ENCODE data around the gene DYRK2. TPM values are rescaled to one million over a fixed set of nuclear protein-coding genes. Genes with fewer than 3 reads are reported as not detected.
"Not testable (repeated sequence)": the region's sequence is repeated elsewhere in the genome, so short reads cannot be mapped to it uniquely, and the experiment has no call there.

Gene DYRK2
- polyA plus RNA-seq, 3 donors, result 28.5 to 29.7 (median 28.9) TPM

DNA sequence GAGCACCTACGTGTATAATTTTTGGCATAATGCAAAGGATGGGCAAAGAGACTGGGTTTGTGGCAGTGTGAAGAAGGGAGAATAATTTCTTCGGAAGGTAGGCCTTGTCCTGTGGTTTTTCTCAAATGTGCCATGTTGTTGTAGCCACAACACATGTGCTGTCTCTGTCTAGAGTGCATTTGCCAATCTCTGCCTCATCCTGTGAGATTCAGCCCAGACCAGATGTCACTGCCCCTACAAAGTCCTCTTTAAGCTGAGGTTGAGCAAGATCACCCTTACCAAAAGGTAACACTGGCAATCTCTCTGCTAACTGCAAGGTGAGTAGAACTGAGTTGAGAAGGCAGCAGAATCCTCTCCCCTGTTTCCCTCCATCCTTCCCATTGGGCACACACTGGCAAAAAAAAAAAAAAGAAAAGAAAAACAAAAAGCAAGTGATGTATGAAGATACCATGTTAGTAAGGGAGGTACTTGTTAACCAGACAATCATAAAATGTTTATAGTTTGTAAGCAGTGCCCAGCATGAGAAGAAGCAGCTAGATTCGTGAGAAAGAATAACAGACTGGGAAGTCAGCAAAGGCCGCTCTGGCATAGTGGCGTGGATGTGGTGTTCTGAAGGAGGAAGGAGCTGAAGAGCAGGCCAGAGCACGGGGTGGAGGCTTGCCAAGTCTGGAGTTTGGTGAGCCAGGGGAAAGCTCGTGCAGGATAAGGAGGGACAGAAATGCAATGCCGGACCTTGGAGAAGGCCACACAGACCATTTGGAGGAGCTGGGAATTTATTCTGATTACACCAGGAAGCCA lies 18.9 kb downstream of the DYRK2 start:
- DNase-seq, result no peak

DNA sequence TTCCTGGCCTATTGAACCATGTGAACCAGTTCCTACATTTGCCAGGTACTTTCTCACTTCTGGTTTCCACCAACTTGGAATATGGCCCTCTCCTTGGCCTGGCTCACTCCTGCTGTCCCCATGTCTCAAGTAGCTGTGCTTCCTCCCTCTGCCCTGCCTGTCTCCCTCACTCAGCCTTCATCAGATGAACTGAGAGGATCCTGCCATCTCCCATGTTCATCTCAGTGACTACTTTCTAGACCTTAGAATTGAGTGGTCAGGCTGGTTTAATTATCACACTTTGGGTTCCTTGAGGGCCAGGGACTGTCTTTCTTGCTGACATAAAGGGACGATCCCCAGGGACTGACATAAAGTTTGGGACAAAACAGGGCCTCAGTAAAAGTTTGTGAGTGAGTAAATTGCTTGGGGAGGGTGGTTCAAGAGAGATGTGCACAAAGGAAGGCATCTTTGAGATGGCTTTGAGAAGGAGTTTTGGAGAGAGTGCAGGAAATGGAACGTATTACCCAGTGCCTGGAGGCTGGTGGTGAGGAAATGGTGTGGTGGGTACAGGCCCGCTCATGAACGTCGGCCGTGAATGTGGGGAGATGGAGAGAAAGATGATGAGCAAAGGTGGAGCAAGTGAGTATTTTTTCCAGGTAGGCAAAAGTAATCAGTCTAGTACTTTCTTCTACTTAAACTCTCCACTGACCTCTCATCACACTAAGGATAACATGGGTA lies 20.8 kb downstream of the DYRK2 start:
- no peak for DNase-seq

DNA sequence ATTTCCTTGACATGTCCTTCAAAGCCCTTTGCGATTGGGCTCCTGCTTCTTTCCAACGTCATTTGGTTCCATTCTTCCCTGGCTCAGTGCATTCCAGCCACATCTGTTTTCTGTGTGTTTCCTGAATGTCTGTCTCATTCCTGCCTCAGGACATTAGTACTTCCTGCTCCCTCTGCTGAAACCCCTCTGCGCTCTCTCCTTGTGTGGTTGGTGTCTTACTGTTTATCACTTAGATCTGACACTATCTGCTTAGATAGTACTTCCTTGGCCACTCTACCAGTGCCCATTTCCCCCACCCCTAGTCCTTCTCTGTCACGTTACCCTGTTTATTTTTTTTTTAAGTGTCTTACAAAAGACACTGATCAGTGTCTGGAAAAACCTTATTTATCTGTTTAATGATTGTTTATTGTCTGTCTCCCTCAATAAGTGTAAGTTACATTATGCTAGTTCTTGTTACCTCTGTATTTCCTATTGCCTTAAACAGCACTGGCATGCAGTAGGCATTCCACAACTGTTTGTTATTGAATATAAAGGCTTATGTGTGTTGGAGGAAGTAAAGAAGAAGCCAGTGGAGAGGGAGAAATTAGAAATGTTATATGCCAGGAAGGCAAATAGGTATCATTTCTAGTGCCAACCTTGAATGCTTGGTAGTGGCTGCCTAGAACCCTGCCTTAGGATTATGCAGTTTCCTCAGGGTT lies 21.5 kb downstream of the DYRK2 start:
- no peak for DNase-seq

DNA sequence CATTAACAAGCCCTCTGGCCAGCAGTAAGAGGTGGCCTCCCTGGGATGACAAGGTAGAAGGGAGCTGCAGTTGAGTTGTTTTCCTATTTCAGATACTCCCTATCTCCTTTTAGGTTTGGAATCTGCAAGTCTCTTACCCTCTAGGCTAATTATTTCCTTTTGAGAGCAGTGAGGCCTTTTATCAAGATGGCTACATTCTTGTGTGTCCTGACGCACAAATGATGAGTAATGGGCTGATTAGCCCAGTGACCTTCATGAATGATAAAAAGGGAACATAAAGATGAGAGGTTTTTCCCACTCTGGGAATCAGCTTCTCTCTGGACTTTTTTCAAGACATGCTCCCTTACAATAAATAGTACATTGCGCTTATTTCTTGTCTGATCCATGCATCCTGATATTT lies 22.9 kb downstream of the DYRK2 start:
- DNase-seq, result no peak

DNA sequence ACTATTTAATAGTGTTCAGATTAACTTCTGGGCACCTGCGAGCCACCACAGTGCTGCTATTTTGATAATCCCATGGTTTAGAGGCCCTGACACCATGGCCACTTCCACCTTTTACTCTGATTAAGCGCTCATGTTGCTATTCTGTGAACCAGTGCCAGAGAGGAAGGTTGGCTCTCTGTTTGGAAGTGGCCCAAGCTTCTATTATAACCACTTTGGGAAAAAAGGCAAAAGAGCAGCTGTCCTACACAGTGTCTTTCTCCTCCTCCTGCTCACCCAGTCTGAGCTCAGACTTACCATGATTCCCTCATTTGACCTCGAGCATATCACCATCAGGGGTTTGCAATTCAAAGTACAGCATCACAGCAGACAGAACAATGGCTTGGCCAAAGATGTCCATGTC lies 23.3 kb downstream of the DYRK2 start:
- DNase-seq, result no peak

DNA sequence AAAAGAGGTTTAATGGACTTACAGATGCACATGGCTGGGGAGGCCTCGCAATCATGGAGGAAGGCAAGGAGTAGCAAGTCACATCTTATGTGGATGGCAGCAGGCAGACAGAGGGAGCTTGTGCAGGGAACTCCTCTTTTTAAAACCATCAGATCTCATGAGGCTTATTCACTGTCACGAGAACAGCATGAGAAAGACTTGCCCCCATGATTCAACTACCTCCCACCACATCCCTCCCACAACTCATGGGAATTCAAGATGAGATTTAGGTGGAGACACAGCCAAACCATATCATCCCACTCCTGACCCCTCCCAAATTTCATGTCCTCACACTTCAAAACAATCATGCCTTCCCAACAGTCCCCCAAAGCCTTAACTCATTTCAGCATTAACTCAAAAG lies 24.0 kb downstream of the DYRK2 start:
- not testable (repeated sequence) for DNase-seq

DNA sequence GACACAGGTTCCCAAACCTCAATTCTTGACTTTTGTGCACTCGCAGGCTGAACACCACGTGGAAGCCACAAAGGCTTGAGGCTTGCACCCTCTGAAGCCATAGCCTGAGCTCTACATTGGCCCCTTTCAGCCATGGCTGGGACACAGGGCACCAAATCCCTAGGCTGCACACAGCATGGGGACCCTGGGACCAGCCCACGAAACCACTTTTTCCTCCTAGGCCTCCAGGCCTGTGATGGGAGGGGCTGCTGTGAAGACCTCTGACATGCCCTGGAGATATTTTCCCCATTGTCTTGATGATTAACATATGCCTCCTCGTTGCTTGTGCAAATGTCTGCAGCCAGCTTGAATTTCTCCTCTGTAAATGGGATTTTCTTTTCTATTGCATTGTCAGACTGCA lies 25.0 kb downstream of the DYRK2 start:
- not testable (repeated sequence) for DNase-seq

DNA sequence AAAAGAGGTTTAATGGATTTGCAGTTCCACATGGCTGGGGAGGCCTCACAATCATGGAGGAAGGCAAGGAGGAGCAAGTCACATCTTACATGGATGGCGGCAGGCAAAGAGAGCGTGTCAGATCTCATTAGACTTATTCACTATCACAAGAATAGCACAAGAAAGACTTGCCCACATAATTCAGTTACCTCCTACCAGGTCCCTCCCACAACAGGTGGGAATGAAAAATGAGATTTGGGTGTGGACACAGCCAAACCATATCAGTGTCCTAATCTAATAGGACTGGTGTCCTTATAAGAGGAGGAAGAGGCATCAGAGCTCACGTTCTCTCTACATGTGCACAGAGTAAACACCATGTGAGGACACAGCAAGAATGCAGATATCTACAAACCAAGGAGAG lies 25.9 kb downstream of the DYRK2 start:
- DNase-seq, result no peak

DNA sequence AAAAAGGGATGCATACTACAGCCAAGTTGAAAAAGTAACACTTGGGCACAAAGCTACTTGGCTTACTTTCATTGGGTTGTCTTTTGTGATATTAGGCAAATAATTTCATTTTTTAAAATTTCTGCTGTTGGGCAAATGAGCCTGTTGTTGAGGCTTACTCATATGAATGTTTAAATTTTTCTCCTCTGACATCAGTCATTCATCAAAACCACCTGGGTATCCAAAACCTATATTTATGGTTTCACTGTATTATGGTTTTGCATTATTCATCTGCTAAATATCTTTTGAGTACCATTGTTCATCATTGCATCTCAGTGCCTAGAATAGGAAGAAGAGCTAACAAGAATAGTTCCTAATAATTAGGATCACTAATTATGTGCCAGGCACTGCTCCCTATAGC lies 28.1 kb downstream of the DYRK2 start:
- DNase-seq, result no peak

DNA sequence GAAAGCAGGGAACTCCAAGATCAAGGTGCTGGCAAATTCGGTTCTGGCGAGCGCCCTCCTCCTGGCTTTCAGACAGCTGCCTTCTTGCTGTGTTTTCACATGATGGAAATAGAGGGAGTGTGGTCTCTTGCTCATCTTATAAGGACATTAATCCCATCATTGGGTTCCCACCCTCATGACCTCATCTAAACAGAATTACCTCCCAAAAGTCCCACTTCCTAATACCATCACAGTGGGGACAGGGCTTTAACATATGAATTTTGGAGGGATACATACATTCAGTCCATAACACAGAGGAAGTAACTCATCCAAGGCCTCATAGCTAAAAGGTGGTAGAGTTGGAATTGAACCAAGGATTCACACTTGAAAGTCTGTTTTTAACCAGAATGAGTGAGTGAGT lies 28.6 kb downstream of the DYRK2 start:
- DNase-seq, result no peak

DNA sequence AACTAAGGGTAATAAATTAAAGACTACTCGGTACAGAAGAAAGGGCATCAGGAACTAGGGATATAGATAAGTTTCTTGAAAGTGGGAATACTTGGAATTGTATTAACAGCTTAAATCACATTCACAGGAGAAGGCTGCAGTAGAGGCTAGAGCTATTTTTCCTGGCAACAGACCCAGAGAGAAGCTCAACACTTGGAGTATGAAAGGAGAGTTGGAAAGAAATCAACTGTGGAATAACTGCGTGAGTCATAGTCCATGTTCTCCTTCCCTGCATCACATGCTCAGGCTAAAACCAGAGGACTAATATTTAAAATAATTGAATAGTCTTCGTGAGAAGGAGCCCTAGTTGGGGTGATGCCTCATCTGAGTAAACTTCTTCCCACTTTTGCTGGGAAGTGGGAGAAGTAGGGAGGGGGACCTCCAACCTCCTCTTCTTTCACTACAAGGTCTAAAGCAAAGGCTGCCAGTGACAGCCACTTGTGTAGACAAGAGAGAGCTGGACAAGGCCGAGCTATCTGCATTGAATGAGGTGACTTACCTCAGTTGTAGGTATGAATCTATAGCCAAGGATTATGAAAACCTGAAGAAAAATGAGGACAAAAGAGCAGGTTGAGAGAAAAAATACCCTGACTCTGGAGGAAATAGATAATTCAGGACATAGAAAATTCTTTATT lies 32.7 kb downstream of the DYRK2 start:
- no peak for DNase-seq

DNA sequence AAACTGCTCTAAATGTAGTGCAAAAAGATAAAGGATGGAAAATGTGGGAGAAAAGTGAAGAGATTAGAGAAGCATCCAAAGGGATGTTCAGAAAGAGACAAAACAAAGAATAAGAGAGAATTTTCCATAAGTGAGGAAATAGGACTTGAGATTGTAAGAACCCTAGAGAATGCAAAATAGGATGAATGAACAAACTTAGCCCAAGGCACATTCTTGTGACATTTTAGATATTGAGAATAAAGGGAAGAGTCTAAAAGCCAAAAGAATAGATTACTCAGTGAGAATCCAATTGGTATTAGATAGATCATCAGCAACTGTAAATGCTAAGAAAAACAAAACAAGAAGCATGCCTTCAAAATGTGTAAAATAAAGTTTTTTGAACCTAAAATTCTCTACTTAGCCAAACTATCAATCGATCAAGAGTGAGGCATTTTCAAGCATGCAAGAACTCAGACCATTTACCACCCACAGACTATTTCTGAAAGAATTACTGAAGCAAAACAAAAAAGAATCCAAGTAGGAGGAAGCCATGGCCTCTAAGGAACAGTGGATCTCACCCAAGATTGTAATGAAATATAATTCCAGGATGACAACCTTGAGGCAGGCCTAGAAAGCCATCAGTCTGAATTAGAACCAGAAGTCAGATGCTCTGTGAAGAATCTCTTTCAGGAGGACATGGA lies 33.5 kb downstream of the DYRK2 start:
- DNase-seq, result no peak

DNA sequence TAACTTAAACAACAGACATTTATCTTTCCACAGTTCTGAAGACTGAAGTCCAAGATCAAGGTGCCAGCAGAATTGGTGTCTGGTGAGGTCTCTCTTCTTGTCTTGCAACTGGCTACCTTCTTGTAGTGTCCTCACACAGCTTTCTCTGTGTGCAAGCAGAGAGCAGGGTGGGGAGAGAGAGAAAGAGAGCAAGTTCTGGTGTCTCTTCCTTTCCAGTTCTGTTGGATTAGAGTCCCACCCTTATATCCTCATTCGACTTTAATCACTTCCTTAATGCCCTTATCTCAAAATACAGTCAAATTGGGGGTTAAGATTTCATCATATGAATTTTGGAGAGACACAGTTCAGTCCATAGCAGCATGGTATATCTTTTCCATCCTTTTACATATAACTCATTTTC lies 40.8 kb downstream of the DYRK2 start:
- DNase-seq, result no peak

DNA sequence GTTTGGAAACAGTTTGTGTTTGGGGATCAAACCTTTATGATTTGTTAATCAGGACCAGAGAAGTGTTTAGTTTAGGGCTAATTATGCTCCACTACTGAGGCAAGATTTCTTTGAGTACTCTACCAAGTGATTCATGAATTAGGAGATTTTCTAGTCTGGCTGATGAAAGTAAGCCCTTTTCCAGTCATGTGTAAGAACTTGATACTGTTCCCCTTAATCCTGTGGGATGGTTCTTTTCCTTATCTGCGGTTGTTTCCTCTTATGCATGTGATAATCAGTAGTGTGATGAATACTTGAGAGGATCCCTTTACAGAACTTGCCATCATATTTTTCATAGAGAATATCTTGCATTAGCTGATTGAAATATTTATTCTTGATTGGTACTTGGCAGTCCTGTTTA lies 42.1 kb downstream of the DYRK2 start:
- no peak for DNase-seq

DNA sequence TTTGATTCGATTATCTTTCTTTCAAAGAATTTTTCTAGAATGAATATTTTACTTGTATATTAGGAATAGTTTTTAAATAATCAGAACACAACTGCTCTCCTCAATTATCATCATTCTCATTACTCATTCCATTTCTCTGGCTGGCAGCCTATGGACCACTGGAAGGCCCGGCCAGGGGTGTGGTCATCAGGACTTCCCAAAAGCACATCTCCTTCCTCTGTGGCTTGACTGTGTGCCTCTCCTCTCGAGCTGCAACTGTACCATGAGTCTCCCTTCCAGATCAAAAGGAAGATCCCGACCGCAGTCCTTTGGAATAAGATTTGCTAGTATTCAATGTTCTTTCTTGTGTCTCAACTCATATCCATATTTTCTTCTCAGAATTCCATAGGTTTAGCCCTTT lies 42.7 kb downstream of the DYRK2 start:
- DNase-seq, result no peak

DNA sequence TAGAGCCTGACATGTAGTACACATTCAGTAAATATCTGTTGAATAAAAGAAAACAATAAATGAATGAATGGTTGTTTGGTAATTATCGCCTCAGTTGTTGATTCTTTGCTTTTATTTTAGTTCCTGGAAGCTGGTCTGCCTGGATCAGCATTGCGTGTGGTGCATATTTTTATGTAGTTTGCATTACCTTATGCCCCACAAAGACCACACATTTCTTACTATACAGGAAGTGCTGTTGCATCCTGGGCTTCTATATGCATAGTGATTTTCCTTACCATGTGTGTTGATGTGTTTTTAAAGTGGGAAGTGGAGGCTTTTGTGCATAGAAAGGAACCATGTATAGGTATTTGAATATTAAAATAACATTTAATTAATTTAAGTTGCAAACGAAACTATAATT lies 43.6 kb downstream of the DYRK2 start:
- DNase-seq, result no peak

DNA sequence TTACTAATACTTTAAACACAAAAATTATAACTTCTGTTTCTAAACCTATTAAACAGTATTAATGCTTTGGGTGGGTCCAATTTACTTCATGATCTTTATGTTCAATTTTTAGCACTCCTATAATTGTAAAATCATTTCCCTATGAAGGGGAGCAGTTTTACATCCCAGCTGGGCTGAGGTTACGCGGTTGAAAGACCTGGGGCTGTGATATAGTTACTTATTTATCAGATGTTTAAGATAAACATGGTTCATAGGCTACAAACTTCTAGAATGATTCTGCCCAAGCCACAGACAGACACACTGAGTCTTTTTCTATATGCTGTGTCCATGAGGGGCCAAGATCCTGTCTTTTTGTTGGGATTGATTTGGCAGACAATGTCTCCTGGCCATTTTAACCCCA lies 44.4 kb downstream of the DYRK2 start:
- no peak for DNase-seq

DNA sequence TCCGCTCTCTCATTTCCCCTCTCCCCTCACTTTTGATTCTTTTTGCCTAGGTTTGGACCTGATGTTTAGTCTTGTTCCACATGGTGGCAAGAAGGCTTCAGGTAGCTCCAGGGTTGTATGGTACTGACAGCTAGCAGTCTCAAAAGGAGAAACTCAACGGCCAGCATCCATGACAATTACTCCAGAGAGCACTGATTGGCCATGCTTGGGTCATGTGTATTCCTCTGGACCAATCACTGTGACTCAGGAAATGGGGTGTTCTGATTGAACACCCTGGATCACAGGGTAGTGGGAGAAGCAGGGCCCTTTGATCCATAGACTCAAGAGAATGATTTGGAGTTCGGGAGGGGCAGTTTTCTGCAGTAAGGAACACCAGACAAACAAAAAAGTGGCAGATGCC lies 45.3 kb downstream of the DYRK2 start:
- no peak for DNase-seq

DNA sequence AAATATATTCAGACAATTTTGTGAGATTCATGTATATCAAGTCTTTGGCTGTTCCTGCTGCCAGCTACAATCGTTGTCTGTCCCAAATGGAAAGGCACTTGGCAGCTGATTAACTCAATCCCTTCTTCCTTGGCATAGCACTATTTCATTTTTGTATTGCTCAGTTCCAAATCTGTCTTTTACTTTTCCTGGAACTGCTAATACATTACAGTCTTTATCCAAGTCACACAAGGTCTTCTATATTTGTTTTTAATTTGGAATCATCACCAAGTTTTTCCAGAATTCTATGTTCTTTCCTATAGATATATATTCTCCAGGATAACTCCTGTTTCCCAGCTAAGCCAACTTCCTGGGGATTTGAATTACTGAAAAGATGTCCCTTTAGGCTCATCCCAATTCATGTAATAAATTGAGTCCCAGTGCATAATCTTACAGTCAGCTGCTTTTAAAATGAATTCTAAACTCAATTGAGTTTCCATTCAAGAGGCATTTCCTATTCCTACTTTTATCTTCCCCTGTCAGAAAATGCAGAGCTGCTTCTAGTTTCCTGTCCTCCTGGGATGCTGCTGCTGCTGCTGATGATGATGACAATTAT lies 45.9 kb downstream of the DYRK2 start:
- no peak for DNase-seq

DNA sequence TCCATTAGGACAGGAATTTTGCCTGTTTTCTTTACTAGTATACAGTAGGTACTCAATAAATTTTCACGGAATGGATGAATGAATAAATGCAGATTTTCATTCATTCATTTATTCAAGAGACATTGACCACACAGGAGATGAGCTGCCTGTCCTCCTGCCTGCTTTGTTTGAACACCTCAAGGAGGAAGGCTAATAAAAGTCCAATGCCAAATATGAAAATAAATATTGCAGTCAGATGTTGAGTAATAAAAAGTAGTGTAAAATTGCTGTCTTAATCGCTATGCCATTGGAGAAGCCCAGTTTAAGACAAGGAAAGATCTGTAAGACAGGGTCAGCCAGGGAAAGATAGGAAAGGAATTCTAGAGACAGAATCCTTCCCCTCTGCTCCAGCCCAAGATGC lies 47.4 kb downstream of the DYRK2 start:
- no peak for DNase-seq

DNA sequence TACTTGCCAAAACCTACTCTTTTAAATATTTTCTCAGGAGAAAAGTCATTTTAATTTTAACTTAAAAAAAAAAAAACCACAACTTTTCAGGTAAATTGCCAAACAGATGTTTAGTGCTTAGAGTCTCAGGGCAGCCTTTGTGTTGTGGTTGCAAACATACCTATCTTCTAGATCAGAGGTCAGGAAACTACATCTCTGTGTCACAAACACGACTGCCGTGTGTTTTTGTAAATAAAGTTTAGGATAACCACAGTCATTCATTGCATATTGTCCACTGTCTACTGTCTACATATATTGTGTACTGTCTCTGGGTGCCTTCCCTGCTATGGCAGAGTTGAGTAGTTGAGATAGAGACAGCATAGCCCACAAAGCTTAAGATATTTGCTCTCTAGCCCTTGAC lies 48.9 kb downstream of the DYRK2 start:
- DNase-seq, result no peak

DNA sequence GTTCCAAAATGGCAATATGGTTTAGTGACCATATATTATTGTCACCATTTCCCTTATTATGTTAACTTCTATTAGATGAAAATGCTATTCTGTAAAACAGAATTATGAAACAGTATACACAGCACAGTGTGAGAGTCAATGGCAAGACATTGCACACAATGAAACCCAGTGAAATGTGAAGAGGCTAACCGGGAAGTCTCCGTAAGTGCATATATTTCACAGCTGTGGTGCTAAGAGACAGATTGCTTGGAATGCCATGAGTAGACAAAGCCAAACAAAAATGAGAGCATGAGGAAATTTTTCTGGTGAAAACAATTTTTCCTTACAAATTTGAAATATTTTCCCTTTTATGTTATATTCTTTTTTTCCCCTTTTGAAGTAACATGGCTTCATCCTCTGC lies 49.4 kb downstream of the DYRK2 start:
- DNase-seq, result no peak
